BE2C (cell line): ENCODE measurements around the gene CALCOCO2.

ENCODE experiments used
- DNase-seq: peaks from one replicate; pipeline ENCODE4 v3.0.0-alpha.2; 2020
- H3K27me3 ChIP-seq: fragments of 250-450 bp; sonication (Bioruptor Pico); 2 replicates; pipeline ENCODE4 v1.5.1; 2020; ENCODE audit warnings: mild to moderate bottlenecking
- H3K36me3 ChIP-seq: fragments of 250-450 bp; sonication (Bioruptor Pico); 2 replicates; pipeline ENCODE4 v1.5.1; 2020; ENCODE audit warnings: mild to moderate bottlenecking
- H3K4me1 ChIP-seq: fragments of 250-450 bp; sonication (Bioruptor Pico); 2 replicates; pipeline ENCODE4 v1.5.1; 2020
- H3K4me3 ChIP-seq: 2 replicates; pipeline ENCODE4 v1.5.1; 2011; ENCODE audit warnings: low read depth, low read length
- H3K9me3 ChIP-seq: fragments of 250-450 bp; sonication (Bioruptor Pico); 2 replicates; pipeline ENCODE4 v1.5.1; 2020
- CTCF ChIP-seq: IDR thresholded peaks from 2 replicates; pipeline ENCODE4 v1.5.1; 2012; ENCODE audit warnings: mild to moderate bottlenecking, low read depth, low read length

CALCOCO2 gene

GRCh38 chr17:48812001-48812400, 18.8 kb upstream of the CALCOCO2 start:
- H3K4me3 ChIP-seq = no peak overlapping the region
- H3K36me3 ChIP-seq = no peaks in the 10 kb centered on the region
- no peaks in the 10 kb centered on the region for H3K4me1 ChIP-seq
- DNase-seq = no peak
- TF ChIP-seq CTCF = no peak
- H3K9me3 ChIP-seq = no peaks in the 10 kb centered on the region
- H3K27me3 ChIP-seq = peaks cover 40% of the 10 kb centered on the region

GRCh38 chr17:48814504-48814903, 16.3 kb upstream of the CALCOCO2 start:
- H3K9me3 ChIP-seq = no peaks in the 10 kb centered on the region
- peak; percentile 72 for DNase-seq
- no peaks in the 10 kb centered on the region for H3K4me1 ChIP-seq
- peak; percentile 89 for TF ChIP-seq CTCF
- H3K4me3 ChIP-seq = no peak overlapping the region
- H3K36me3 ChIP-seq = no peaks in the 10 kb centered on the region
- peaks cover 33% of the 10 kb centered on the region for H3K27me3 ChIP-seq

- H3K4me1 ChIP-seq = no peaks in the 10 kb centered on the region
- H3K4me3 ChIP-seq = no peak overlapping the region
- peaks cover 31% of the 10 kb centered on the region for H3K27me3 ChIP-seq
- no peaks in the 10 kb centered on the region for H3K9me3 ChIP-seq
- no peaks in the 10 kb centered on the region for H3K36me3 ChIP-seq
- no peak for DNase-seq
- no peak for TF ChIP-seq CTCF
These were observed 15.5 kb upstream of the CALCOCO2 start for GRCh38 chr17:48815311-48815710.

DNA sequence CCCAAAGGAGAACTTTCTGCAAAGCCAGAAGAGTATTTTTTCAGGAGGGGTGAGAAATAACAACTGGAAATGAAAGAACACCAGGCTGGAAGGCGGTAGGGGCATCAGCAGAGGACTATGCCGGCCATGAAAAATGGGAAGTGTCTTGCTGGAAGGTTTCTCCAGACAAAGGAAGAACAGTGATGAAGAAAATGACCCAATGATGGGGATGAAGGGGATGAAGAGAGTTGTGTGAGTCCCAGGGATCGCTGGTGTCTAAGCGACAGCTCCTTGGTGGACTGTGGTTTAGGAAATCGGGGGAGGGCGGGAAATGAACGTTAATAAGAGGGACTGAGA, 14.4 kb upstream of the CALCOCO2 start:
- Histone ChIP-seq H3K4me1 (no peaks in the 10 kb centered on the region), H3K36me3 (no peaks in the 10 kb centered on the region), H3K4me3 (peak overlapping the region; percentile 55), H3K27me3 (peaks cover 27% of the 10 kb centered on the region), H3K9me3 (no peaks in the 10 kb centered on the region)
- TF ChIP-seq CTCF = no peak
- DNase-seq = no peak

GRCh38 chr17:48816774-48817590, 13.9 kb upstream of the CALCOCO2 start, which contains the start of gene TTLL6:
TSS of gene TTLL6 (minus strand) at chr17:48817229. CDS start at chr17:48817072, 157 bp downstream.
- peak; percentile 97 for DNase-seq
- Histone ChIP-seq H3K36me3 (no peaks in the 10 kb centered on the region), H3K4me3 (peak within 1 kb of the TSS; percentile 55), H3K4me1 (no peaks in the 10 kb centered on the region), H3K27me3 (peaks cover 27% of the 10 kb centered on the region), H3K9me3 (no peaks in the 10 kb centered on the region)
- TF ChIP-seq CTCF = no peak

GRCh38 chr17:48818361-48818841, 12.4 kb upstream of the CALCOCO2 start:
- no peaks in the 10 kb centered on the region for H3K4me1 ChIP-seq
- no peaks in the 10 kb centered on the region for H3K9me3 ChIP-seq
- no peak for DNase-seq
- H3K4me3 ChIP-seq = no peak overlapping the region
- no peaks in the 10 kb centered on the region for H3K36me3 ChIP-seq
- TF ChIP-seq CTCF = no peak
- peaks cover 27% of the 10 kb centered on the region for H3K27me3 ChIP-seq
